Fibroblast of skin of left biceps (primary cell): ENCODE results near the gene FKRP.

Source experiments
- DNase-seq, 2 experiments: peaks; one replicate each; pipeline ENCODE4 v3.0.0-alpha.2; 2013; ENCODE audit warnings: low read depth in 2 of 2

The FKRP gene

DNA sequence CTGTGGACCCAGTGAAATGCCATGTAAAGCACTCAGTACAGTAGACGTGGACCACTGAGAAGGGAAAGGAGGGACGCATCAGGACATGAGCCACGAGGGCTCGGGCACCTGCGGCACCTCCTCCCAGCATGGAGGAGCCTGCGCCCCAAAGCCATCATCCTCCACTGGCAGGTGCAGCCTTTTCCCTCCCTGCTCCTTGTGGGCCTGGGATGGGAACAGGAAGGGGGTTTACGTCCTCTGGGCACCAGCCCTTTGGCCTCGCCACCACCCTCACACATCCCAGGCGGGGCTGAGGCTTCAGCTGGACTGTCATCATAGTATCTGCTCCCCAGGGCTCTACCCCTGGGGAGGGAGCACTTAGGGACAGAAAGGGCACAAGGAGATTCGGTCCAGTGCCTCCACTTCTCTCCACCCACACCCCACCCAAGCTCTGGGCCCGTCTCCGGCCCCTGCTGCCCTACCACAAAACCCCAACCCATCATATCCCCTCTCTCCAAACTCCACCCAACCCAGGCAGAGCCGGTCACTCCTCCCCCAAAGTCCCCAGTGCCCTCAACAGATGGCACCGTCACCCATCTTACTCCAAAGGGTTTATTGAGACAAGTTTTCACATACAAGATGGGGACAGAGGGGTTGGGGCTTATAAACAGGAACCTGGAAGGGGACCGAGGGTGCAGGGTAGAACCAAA, 26.8 kb upstream of the FKRP start:
- DNase-seq: no peak

DNA sequence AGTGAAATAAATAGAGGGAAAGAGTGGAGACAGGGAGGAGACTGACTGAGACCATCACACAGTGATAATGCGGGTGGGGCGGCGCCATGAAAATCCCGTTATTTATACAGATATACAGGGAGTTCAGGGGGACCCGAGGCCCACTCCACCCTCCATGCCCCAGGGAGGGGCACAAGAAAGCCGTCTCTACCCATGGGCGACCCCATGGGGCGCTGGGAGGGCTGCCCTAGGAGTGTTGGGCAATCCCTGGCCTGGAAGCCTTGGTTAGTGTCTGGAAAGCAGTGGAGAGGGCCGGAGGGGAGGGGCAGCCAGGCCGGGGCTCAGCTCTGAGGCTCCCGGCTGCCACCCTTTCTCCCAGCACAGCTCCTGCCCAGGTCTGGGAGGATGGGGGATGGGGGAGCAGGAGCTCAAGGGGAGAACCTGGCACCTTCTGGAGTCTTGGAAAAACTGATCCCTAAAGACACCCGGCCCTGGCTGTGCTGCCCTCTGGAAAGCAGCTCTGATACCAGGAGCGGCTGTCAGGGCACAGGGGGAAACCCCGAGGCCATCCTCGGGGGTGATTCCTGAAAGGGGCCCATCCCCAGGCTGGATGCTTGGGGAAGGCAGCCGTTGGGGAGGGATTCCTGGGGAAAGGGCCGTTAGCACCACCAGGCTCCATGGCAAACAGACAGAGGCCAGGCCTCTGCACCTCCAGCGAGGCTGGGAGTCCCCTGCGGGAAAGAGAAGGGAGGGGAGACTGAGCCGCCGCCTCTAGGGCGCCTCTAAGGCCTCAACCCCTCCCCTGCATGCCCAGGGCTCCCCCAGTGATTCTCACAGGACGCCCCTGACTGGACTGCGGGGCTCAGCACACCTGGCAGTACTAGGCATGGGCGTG, 26.0 kb upstream of the FKRP start:
- DNase-seq: no peak

GRCh38 chr19:46720503-46721239, 25.2 kb upstream of the FKRP start:
- no peak for DNase-seq

DNA sequence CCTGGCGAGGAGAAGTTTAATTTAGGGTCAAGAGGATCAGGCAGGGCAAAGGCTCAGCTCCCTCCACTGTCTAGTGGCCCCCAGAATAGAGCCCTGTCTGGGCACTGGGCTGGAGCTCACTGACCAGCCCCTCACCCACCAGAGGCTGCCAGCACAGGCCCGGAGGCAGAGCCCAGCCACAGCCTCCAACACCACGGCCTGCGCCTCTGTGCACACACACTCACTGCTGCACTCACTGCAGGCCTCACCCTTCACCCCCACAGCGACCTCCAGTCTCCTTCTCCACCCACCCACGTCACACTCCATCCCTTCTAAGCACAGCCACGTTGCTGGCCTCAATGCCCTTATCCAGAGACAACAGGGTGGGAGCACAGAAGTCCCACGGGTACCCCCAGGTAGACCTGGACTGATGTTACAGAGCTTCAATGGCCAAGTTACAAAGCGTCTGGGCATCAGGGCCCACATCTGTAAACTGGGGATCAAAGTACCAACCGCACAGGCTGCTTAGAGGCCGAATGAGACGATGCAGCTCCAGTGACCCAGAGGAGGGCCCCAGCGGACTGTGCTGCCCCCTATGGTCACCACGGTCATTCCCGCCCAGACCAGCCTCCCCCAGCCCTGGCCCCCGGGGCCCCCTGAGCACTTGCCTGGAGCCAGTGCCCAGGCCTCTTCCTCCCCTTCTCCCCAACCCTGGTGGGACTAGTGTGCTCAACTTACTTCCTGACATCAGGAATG, 24.4 kb upstream of the FKRP start:
- no peak for DNase-seq

DNA sequence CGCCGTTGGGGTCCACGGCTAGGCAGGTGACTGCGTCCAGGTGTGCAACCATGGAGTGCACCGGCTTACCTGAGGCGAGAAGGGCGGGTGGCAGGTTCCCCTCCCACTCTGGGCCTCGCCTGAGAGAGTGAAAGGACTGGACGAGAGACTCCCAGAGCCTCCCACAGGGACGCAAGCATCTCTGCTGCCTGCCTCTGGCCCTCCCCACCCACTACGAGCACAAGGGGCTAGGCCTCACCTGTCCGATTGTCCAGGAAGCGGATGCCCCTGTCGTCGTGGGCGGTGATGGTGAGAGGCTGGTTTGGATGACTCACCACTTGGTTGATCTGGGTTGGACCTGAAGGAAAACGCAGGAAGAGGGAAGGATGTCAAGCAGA, 23.9 kb upstream of the FKRP start:
- DNase-seq: no peak

GRCh38 chr19:46722421-46723022, 23.3 kb upstream of the FKRP start:
- no peak for DNase-seq

DNA sequence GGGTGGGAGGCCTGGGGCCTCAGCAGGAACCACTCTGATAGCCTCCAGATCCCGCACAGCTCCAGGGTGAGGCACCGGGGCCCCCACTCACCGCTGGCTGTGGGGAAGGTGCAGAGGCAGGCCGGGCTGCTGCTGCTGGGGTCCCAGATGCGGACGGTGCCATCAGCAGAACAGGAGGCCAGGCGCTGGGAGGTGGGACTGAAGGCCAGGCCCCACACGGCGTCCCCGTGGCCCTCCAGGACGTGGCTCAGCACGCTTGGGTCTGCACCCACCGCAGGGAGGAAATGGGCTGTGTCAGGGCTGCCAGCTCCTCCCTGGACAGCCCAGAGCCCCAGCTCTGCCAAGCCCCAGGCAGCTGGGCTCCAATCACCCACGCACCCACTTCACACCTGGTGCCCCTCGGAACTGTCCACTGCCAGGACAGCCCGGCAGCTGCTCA, 22.8 kb upstream of the FKRP start:
- DNase-seq: no peak

DNA sequence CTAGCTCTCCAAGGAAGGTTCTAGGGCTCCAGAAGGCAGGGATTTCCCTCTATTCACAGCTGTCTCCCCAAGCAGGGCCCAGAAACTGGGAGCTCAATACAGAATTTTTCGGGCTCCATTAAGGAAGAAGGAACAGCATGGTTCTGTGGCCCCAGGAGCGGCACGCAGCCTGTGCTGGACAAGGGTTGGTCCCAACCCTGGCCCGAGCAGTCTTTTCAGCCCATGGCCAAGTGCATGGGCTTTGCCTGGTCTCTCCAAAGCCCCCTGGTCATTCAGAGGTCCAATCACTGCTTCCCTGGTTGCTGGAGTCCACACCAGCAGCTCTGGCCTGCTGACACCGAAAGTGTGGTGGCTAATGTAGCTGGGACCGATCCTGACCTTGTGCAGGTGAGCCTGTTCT, 22.4 kb upstream of the FKRP start:
- no peak for DNase-seq

DNA sequence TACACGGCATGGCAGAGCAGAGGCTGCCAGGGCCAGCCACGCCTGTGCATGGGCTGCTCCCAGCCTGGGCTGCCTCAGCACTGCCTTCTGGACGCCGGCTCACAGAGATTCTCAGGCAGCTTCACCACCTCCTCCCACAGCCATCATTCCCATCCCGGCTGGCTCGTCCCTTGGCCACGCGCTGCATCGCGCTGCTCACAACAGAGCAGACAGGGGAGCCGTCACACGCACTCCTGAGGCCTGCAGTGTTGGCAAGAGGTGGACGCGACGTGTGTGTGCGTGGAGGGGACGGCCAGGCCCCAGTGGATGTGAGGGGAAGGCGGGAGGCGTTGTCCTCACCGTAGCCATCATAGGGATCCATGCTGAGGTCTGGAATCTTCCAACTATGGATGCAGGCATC, 21.4 kb upstream of the FKRP start:
- DNase-seq: no peak

DNA sequence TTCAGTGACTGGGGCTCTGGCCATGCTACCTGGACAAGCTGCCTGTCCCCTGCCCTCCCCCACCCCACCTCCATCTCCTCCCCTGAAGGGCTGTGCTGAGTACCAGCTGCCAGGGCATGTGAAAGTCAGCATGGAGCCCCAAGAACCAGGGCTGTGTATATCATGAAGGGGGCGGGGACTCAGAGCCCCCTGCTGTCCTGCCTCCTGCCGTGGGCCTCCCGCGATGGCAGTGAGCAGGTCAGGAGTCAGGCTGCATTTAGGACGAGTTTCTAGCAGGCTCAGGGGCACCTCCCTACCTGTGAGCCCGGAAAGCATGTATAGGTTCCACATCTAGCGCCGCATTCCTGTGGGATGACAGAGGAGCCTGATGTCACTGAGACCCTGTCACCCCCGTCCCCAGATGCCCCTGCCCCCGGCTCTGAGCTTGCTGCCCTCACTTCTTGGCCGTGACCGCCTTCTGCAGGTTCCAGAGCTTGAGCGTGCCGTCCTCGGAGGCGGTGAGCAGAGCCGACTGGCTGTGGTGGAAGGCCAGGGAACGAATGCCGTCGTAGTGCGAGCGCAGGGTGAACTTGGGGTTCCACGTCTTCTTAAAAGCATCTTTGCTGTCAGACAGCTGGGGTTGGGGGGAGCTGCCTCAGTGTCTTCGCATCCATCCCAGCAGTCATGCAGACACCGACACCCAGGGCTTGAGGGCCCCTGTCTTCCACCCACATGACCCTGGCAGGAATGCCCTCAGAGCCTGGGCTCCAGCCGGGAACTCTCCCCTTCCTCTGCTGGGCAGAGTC, 20.6 kb upstream of the FKRP start:
- DNase-seq: no peak

GRCh38 chr19:46725859-46726393, 19.9 kb upstream of the FKRP start:
- no peak for DNase-seq

DNA sequence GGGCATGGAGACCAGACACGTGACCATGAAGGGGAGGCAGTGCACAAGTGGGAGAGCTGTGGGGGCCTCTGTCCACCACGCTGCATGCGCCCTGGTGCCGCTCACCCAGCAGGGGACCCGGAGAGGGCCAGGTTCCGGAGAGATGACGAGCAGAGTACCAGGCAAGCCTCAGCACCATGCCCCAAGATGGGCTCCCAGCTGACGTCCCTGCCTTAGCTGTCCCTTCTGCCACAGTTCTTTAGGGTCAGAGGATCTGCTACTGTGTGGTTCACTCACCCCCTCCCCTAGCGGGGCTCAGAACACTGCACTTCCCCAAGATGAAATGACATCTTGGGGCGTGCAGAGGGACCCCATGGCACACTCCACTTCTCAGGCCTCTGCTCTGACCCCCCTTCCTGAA, 19.3 kb upstream of the FKRP start:
- no peak for DNase-seq

DNA sequence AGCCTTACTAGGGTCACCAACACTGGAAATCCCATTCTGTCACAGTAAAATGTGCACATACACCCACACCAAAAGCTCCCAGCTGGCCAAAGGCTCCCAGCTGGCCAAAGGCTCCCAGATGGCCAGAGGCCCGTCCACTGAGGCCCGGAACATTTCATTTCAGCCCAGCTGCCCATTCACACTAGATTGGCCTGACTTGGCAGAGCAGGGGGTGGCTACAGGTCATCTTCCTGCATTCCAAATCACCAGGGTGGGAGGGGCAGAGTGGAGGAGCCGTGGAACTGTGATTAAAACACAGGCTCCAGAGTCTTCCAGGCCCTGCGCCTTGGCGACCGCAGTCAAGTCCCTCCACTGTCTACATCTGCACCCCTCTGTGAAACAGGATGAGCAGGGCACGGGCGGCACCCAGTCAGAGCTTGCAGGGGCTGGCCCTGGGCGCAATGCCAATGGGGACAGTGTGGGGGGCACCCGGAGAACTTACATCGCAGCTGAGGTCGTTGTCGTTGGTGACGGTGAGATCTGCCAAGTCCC, 18.8 kb upstream of the FKRP start:
- no peak for DNase-seq

DNA sequence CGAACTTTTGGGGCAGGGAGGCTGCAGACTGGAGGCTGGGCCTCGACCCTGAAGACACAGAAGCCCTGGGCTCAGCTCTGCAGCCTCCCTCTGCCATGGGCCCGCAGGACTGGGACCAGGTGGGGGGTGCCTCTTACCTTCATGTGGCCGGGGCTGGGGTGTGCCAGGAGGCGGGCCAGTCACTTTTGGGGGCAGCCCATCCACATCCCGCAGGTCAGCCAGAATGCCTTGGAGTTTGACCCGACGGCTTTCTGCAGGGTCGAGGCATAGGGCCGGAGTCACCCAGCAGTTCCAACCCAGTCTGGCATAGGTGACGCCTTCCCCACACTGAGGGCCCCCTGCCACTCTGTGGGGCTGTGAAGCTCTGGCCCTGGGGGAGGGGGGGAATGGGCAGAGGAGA, 18.1 kb upstream of the FKRP start:
- no peak for DNase-seq

DNA sequence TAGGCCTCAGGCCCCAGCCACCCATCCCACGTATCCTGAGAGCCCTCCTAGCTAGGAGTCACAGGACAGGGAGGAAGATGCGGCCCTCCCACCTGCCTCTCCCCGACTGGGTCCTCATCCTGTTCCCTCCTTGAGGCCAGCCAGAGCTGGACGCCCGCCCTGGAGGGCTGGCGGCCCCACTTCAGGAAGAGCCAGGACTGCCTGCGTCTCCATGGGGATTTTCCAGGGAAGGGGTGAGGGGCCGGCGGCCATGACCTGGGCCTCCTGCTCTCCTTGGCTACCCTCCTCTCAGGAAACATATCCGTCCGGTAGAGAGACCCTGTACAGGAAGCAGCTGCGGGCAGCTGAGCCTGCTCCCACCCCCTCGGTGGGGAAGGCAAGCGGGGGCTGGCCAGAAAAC, 17.6 kb upstream of the FKRP start:
- no peak for DNase-seq

DNA sequence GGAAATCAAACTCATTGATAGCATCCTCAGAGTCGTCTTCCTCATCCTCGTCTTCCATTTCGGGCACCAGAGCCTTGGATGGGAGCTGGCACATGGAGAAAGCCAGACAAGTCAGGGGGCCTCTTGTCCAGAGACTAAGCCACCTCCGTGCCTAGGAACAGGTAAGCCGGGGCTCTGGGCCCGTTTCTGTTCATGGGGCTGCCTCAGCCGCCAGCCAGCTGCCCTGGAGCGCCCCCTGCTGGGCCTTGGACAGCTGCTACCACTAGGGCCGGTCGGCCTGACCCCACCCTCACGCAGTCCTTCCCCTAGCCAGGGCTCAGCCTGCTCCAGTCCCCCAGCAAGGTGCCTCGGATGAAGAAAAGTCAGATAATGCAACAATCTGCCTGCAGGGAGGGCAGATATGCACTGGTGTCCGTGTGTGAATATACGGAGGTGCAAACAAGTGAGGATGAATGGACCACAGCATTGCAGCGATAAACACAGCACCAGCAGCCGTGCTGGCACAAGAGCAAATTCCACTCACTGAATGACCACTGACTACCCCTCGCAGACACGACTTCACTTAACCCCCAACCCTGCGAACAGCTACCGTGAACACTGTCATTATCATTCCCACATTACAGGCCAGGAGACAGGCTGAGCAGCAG, 17.0 kb upstream of the FKRP start:
- DNase-seq: no peak

- no peak for DNase-seq
Observed at GRCh38 chr19:46729696-46730095, 16.2 kb upstream of the FKRP start.

- DNase-seq: no peak
Observed at GRCh38 chr19:46730187-46730586, 15.7 kb upstream of the FKRP start.

DNA sequence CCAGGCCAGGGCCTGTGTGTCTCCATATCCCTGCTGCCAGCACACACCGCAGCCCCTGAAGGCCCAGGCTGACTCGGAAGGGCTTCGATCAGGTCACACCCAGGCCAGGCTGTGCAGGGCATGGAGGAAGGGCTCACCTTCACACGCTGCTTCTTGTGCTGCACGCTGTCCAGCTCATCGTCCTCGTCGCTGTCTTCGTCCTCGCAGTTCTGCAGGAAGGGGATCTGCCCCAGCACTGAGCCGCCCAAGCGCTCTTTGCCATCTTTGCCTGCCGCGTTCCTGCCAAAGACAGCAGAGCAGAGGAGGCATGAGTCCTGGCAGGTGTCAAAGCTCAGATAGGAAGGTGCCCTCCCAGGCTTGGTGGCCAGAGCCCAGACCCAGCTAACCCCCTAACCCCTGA, 15.3 kb upstream of the FKRP start:
- no peak for DNase-seq

DNA sequence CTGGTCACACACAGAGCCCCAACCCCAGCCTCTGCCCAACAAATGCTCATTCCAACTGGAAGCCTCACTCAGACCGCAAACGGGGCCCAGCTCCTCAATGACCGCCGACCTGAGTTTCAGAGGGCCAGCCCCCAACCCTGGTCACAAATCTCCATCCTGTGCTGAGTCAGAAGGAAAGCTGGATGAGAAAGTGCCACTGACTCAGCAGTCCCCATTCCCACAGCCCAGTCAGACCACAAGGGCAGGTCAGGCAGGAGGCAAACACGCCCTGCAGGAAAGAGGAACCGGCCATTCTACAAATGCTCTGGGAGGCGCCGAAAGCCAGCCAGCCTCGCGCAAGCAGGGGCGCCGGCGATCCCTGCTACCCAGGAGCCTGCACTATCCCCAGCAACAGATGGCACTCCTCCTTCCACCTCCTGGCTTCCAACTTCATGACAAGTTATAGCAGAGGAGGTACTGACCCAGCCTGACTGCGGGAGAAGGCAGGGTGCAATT, 14.8 kb upstream of the FKRP start:
- no peak for DNase-seq
